Suppressor macrophage (primary cell): ENCODE data around the gene NPS.

Experiments used
- DNase-seq, 4 experiments: peaks; one replicate each; pipeline ENCODE4 v3.0.0-alpha.2; 2020 to 2022

NPS gene

DNA sequence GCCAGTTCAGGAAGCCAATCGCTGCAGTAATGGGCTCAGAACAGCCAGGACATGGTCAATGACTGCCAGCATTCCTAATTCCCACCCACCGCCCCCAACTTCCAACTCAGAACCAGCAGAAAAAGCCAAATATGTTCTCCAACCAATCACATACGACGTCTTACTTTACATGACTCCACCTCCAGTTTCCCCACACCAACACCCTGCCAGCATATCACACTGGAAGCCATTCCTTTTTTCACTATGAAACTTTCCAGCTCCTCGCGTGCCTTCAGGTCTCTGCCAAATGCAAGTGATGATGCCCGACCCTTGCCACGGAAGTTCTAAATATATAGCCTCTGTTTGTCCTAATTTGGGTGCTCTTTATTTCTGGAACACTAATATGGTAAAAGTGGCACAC is 12.5 kb downstream of the NPS start:
- no peak for DNase-seq

DNA sequence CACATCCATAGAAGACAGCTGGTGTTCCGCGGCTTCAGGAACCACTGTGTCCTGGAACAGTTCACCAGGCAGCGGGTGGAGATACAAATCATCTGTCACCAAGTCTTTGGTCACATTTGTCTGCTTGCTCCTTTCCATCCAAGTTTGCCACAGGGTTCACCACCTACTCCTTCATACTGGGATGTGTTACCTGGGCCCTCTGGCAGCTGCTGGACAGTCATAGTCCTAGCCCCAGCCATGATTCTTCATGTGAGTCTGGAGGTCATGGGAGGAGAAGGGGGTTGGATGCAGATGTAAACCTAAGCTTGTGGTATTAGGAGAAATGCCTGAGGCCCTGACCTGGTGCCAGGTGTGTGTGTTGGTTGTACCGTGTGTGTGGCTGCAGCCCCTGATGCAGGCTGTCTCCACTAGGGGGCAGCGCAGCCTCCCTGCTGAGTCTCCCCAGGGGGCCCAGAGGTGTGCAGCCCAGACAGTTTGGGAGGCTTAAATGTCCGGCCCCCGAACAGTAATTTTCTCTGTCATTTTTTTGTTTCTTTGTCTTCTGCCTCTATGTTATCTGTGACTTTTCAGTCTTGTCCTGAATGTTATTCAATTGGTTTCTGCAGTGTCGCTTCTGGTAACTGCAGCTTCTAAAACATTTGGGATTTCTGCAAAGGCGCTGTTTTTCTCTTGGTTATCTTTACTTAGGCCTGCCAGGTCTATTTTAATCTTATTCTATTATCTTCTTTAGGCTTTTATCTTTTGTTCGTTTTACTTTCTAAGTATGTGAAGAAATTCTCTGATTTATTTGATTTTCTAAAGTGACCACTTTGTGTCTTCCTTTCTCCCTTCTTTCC is 14.8 kb downstream of the NPS start:
- peak; percentile 34 to 68 (median 52) for DNase-seq

DNA sequence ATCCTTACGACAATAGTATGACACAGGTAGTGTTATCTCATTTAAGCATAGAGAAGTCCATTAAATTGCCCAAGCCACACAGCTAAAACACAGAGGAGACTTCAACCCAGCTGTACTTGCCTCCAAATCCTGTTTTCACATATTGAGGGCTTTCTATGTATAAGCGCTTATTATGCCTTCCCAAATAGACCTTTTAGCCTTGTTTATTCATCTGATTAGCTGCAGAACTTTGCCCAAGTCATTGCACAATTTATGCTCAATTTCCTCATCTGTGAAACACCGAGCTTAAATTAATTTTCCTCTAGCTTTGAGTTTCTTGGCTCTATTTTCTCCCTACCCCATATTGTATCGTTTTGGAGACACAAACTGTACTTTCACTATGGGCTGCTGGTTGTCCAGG is 15.5 kb downstream of the NPS start:
- DNase-seq = no peak

DNA sequence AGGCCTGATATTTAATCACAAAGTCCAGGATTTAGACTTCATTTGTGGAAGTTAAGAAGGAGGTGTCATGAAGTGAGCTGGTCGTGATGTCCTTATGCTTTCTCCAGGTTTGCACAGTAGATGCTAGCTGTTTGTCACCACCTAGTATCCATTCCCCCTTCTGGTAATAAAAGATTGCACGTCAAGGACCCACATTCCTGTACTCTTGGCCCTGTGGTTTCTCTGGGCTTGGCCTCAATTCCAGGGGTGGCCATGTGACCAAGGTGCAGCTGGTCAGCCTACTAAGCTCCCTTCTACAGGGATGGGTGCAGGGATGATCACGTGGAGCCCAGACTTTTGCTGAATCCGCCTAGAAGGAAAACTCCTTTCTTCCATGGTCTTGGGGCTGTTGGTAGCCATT is 16.5 kb downstream of the NPS start:
- no peak for DNase-seq

DNA sequence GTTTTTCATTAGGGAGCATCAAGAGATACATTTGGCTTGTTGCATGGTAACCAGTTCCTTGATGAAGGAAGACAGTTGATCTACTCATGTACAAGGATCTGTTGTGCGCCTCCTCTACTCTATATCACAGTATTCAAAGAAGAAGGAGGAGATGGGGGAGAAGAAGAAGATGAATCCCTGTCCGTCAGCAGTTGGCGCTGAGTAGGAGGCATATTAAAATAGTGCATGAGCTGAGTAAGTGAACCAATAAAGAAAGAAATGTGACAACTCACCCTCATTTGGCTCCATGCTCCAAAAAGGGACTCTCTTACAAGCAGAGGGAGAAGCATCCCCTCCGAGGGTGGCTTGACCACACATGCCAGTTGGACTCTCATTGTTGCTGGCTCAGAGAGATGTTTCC is 20.1 kb downstream of the NPS start:
- DNase-seq = no peak

DNA sequence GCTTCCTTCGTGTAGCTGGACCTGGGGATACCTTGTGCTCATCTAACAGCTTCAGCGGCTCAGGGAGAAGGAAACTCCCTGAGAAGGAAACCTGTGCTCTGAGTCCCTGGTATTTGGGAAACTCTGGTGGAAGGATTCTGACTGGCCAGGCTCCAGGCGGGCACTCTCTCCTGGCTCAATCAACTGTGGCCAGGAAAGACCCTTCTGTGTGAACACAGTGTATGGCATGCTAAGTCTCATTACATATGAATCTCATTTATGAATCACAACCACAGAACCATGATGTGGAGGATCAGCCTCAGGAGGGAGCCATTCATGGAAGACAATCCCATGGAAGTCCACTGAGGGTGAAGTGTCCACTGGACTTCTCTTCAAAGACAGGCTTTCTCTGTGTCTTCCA is 20.9 kb downstream of the NPS start:
- no peak for DNase-seq

DNA sequence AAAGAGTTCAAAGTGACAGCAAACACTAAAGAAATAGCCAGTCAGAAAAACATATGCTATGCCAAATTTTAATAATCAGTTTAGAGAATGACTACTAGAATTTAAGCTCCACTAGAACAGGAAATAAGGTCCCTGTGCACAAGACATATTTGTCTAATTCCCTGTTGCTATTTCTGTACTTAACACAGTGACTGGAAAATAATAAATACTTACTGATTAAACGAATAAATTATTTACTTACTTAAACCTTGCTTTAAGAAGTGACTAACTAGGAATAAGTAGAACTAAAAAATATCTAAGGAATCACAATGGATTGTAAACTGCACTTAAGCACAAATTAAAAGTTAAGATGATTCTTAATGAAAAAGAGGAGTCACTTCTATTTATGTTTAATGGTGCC is 22.3 kb downstream of the NPS start:
- no peak for DNase-seq

DNA sequence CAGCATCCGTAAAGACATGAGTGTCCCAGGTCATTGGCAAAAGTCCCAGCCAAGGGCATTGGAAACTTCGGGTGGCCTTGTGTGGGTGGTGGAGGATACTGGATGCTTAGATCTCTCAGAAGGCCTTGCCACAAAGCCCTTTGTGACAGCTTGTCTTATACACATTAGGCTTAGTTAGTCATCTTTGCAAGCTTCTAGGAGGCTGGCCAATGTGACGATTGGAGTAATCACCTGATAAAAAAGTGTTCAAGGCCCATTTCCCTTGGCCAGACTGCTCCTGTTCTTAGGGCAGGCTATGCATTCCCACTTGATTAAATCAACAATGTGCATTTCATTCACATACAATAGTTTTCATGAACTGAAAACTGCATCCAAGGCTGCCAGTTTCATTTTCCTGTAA is 26.9 kb downstream of the NPS start:
- DNase-seq = no peak

DNA sequence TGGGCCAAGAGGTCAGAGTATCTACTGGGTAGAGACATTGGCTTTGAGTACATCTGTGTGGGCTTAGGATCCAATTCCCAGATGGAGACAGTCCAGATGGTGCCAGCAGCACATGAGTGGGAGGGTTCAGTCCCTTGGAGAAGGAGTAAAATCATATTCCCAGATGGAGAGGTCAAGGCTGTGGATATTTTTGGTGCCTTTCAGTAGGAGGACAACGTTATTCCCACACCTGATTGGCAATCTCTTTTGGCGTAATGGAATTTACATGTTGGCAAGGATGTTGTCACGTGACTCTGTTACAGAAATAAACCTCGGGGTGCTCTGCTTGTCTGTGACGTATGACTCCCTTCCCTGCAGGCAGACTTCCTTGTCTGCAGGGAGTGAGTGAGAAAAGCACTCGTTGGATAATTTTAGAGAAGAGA is 27.6 kb downstream of the NPS start:
- peak in 2 of 4 experiments; percentile 3 to 13 for DNase-seq

DNA sequence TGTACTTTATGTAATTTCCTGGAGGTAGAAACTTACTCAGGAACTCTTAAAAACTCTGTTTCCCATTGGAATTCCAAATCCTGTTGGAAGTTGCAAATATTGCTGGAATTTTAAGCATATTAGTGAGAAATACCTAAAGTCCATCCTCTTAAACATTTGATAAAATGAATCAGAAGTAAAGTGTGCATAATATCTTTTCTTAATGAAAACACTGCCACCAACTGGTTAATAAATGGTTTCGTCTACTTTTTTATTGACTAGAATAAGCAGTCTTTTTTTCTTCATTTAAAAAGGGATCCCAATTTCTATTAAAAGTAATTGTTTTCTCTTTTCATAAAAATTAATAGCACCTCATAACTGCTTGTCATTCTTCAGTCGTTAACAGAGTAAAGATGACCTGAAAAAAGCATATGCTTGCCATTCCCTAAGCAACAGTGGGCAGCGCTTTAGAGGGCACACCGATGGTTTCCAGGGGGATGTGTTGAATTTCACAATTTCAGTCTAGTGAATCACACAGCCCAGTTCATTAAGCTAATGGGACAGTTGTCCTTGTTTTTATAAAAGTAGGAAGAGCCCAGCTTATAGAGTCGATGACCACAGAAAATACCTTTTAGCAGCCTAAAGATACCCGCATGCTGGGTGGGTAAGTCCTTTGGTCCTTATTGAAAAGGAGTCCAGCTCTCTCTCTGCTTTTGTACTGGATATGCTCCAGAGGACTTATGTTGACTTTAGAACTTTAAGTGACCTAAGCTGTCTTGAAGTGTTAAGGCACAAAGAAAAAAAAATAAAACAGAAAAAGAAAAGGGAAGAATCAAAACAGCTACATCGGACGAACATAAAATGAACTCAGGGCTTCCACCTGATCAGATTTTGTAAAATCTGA is 28.5 kb downstream of the NPS start:
- DNase-seq = peak in 1 of 4 experiments; percentile 3

DNA sequence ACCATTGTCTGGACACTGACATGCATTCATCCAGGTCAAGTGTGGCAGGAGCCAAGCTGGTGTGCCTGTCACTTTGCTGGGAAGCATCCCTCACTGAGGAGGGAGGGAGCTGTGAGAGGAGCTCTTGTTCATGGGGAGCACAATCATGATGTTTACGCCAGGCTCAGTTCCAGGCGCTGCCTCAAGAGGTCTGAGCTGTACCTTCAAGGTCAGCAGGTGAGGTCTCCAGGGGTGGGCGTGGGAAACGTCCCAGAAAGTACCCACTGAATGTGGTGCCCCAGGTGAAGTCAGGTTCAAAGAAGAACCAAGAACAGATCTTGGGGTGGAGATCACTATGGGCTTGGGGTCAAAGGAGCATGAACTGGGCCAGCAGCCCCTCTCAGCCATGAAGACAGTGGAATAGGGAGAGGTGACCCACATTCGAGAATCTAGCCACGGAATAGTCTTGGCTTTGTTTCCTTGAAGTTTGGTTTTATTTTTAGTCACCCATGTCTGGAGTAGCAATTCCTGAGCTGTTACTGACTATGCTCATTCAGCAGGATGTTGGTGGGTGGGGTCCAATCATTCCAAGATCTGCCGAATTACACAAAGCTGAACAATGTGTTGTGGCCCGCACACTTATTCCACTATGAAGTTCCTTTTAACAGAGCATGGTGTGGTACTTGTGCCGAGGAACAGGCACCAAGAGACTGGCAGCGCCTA is 29.3 kb downstream of the NPS start:
- DNase-seq = no peak

DNA sequence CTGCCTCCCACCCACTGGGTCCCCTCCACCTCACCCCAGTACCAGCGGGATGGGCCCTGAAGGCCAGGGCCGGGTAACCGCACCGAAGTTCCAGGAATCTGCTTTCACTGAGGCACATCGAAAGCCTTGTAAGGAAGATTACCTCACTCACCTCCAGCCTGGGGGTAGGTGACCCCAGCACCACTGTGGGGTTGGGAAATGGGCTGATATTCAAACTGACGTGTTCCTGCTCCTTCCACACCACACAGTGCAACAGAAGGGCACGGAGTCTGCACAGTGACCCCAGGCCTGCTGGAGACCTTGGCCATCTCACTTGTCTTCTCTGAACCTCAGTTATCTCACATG is 29.8 kb downstream of the NPS start:
- no peak for DNase-seq

DNA sequence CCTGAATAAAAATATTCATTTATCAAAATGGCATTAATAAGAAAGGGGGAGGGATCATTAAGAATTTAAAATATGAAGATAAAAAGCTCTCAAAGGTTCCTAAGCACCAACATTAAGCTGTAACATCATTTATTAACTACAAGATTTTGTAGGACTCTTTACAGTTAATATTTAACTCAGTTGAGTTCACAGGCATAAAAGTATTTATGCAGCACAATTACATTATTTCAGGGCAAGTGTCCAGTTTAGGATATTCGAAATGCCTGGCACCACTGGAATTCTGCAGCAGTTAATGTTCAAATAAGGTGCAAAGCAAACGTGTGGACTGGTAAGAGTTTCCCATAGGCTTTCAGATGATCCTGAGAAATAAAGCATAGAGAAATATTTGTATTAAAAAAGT is 30.5 kb downstream of the NPS start:
- DNase-seq = no peak

DNA sequence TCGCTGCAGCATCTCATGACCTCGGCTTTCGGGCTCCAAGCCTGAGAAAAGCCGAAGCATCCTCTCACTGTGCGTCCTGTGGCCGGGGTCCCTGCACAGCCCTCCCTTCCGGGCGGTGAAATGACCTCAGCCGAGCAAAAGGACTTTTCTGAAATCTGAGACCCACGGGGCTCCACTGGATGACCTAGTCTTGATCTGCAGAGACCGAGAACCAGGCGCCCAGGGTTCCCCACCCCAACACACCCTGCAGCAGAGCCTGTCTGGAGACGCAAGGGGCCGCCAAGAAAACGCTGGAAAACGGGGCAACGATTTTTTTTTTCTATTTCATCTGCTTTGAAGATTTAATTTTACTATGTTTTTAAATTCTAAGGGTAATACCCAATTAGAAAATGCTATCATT is 31.7 kb downstream of the NPS start:
- DNase-seq = no peak

DNA sequence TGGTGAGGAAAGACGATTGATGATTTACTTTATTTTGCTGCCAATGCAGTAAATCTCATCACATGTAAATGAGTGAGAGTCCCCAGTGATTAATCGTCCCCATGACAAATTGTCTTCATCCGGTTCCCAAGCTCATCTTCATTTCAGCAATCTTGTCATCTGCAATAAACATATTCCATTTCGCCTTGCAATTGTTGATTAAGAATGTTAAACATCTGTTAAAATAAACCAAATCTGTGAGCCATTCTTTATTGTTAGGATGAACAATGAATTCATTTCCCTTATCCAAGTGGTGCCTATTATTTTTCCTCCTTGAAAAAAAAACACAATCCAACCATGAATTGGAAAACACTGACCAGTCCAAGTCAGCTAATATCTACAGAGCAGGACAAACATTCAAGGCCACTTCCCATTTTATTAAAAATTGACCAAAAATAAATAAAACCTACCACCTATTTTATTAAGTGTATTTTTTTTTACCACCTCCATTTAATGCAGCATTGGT is 36.5 kb downstream of the NPS start:
- DNase-seq = no peak

DNA sequence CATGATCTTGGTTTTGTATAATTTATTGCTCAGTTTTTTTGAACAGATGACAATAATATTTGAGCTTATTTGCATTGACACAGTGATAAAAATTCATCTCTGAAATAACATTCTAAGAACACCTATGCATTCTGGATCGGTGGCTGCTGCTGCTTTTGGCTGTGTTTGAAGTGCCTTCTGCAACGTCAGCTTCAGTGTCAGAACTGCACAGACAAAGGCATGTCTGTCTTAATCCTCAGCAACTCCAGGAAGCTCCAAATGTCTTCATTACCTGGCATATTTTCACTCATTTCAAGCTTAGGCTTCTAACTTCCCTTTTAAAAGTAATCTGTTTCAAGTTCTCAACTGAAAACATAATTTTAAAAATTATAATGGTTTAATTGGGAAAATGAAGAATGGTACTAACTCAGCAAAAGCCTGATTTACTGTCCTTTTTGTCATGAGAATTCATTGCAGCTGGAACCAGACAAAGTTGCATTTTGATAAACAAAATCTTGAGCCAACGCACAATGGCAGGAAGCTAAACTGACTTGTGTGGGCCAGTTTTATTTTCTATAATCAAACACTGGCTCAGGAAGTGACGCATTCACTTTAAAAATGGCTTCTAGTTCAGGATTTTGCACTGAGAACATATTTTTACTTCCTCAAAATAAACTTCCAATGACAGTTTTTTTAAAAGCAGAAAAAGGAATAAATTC is 38.7 kb downstream of the NPS start:
- DNase-seq = peak in 2 of 4 experiments; percentile 5 to 11

DNA sequence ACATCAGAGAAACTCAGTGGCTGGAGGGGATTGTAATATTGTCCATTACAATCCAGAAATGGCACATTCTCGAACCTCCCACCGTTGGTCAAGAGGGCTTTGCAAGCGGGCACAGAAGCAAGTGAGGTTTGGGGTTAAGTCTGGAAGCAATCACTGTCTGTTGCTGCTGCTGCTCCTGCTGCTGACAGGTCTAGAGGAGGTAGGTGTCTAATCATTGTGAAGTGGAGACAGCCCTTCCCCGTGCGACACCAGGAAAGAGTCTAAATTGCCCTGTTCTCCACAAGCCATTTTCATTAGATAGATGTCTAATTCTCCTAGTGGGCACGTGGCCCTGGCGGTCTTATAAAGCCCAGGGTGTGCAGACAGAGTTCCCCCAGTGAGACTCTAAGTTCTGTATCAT is 43.5 kb downstream of the NPS start:
- DNase-seq = no peak

DNA sequence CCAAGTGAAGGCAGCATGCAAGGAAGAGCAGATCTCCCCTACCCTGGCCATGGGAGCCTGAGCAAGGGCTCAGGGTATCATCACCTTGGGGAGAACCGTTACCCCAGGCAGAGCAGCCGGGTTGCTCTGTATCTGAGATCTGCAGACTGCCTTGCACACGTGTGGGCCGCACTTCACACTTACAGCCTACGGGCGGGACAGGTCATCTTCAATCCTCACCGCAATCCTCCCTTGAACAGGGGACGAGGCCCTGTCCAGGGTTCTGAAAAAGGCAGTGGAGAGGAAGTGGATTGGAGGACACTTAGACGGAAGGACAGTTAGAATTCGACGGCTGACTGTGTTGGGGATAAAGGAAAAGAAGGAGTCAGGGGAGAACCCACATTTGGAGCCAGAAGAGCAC is 51.4 kb downstream of the NPS start:
- no peak for DNase-seq
